IMR-90 (cell line): ENCODE results near the gene CST9L. TPM values are rescaled to one million over a fixed set of nuclear protein-coding genes. Genes with fewer than 3 reads are reported as not detected.

Source experiments
- ATAC-seq: fragments of 200-7000 bp; cut with Tn5 transposase; 2 replicates; pipeline ENCODE4 v1.9.1; 2020; ENCODE audit warnings: low read depth, mild to moderate bottlenecking, moderate library complexity
- BruUV-seq: library from RNA; stranded (reverse); fragments of 400-500 nt; replicated peaks from 2 replicates; lab custom pipeline; 2021; lab: Mats Ljungman, UMichigan
- CTCF ChIA-PET: fragments of 300-600 bp; formaldehyde crosslinking; extraction: SDS; loops from one replicate; lab custom pipeline; 2021; ENCODE audit warnings: antibody characterized with exemption; lab: Yijun Ruan, JAX
- POLR2A ChIA-PET: fragments of 300-600 bp; sonication (Branson Sonifier 250); formaldehyde crosslinking; loops from one replicate; lab custom pipeline; 2022; ENCODE audit warnings: antibody characterized with exemption; ENCODE audit not compliant: unreplicated experiment; lab: Charles Lee
- DNase-seq: peaks from one replicate; pipeline ENCODE4 v3.0.0; 2013
- H2AFZ ChIP-seq: replicated peaks from 2 replicates; pipeline ENCODE3; 2013; ENCODE audit warnings: low read length, mild to moderate bottlenecking; ENCODE audit not compliant: poor library complexity
- H2AK5ac ChIP-seq: 2 replicates; pipeline ENCODE4 v1.6.1; 2013; ENCODE audit warnings: low read depth, low read length, inconsistent platforms
- H2AK9ac ChIP-seq: replicated peaks from 2 replicates; pipeline ENCODE3; 2013; ENCODE audit warnings: mild to moderate bottlenecking, low read depth, low read length, moderate library complexity; ENCODE audit not compliant: poor library complexity
- H2BK120ac ChIP-seq: 2 replicates; pipeline ENCODE4 v1.6.1; 2013; ENCODE audit warnings: low read depth, low read length, inconsistent platforms
- H2BK15ac ChIP-seq: 3 replicates; pipeline ENCODE4 v1.6.1; 2013; ENCODE audit warnings: low read depth, low read length, inconsistent platforms
- H2BK20ac ChIP-seq: 2 replicates; pipeline ENCODE4 v1.6.1; 2013; ENCODE audit warnings: low read depth, mild to moderate bottlenecking, inconsistent platforms, low read length, moderate library complexity
- H2BK5ac ChIP-seq: 2 replicates; pipeline ENCODE4 v1.6.1; 2013; ENCODE audit warnings: mild to moderate bottlenecking, low read depth, low read length, inconsistent platforms; ENCODE audit not compliant: poor library complexity, severe bottlenecking
- H3K14ac ChIP-seq: replicated peaks from 2 replicates; pipeline ENCODE4 v1.6.1; 2013; ENCODE audit warnings: low read depth, low read length, inconsistent platforms
- H3K18ac ChIP-seq: 2 replicates; pipeline ENCODE4 v1.6.1; 2013; ENCODE audit warnings: low read depth, low read length, control low read depth
- H3K23ac ChIP-seq: 2 replicates; pipeline ENCODE4 v1.6.1; 2013; ENCODE audit warnings: low read depth, low read length, inconsistent platforms
- H3K27ac ChIP-seq: 2 replicates; pipeline ENCODE4 v1.5.1; 2013; ENCODE audit warnings: mild to moderate bottlenecking, control low read depth, low read length; ENCODE audit not compliant: insufficient read depth
- H3K27me3 ChIP-seq: 2 replicates; pipeline ENCODE4 v1.6.1; 2013; ENCODE audit warnings: low read length; ENCODE audit not compliant: control insufficient read depth, insufficient read depth
- H3K36me3 ChIP-seq: 2 replicates; pipeline ENCODE4 v1.6.1; 2013; ENCODE audit warnings: low read length, mixed read lengths; ENCODE audit not compliant: control insufficient read depth, insufficient read depth
- H3K4ac ChIP-seq: 2 replicates; pipeline ENCODE4 v1.6.1; 2013; ENCODE audit warnings: low read depth, low read length, inconsistent platforms
- H3K4me1 ChIP-seq: 2 replicates; pipeline ENCODE4 v1.6.1; 2013; ENCODE audit warnings: low read length, mixed read lengths; ENCODE audit not compliant: control insufficient read depth, insufficient read depth
- H3K4me2 ChIP-seq: 2 replicates; pipeline ENCODE4 v1.6.1; 2013; ENCODE audit warnings: low read depth, mild to moderate bottlenecking, control low read depth, low read length, moderate library complexity
- H3K4me3 ChIP-seq: 2 replicates; pipeline ENCODE4 v1.5.1; 2013; ENCODE audit warnings: low read depth, mild to moderate bottlenecking, control low read depth, low read length, moderate library complexity; ENCODE audit not compliant: insufficient read depth
- H3K56ac ChIP-seq: 2 replicates; pipeline ENCODE4 v1.6.1; 2013; ENCODE audit warnings: low read length, inconsistent platforms; ENCODE audit not compliant: insufficient read depth; ENCODE audit errors: extremely low read depth
- H3K79me1 ChIP-seq, 2 experiments: 2 replicates each; pipeline ENCODE4 v1.6.1; 2013; ENCODE audit warnings: low read length in 2 of 2, inconsistent platforms in 1 of 2, low read depth in 1 of 2
- H3K9ac ChIP-seq: 2 replicates; pipeline ENCODE4 v1.6.1; 2013; ENCODE audit warnings: low read depth, low read length, control low read depth
- H3K9me1 ChIP-seq: 2 replicates; pipeline ENCODE4 v1.6.1; 2013; ENCODE audit warnings: low read length, inconsistent platforms; ENCODE audit not compliant: insufficient read depth
- H3K9me3 ChIP-seq: 2 replicates; pipeline ENCODE4 v1.6.1; 2013; ENCODE audit warnings: low read length; ENCODE audit not compliant: control insufficient read depth, insufficient read depth
- H4K20me1 ChIP-seq: 2 replicates; pipeline ENCODE4 v1.6.1; 2013; ENCODE audit warnings: low read length, inconsistent platforms; ENCODE audit not compliant: insufficient read depth
- H4K5ac ChIP-seq: 2 replicates; pipeline ENCODE4 v1.6.1; 2013; ENCODE audit warnings: mild to moderate bottlenecking, low read depth, low read length, control low read depth
- H4K8ac ChIP-seq, 2 experiments: 2 replicates each; pipeline ENCODE4 v1.6.1; 2013; ENCODE audit warnings: low read depth in 2 of 2, low read length in 2 of 2, control low read depth in 1 of 2, inconsistent platforms in 1 of 2
- H4K91ac ChIP-seq: 2 replicates; pipeline ENCODE4 v1.6.1; 2013; ENCODE audit warnings: low read depth, low read length, inconsistent platforms; ENCODE audit not compliant: insufficient read depth
- BHLHE40 ChIP-seq: fragments of 150-350 bp; IDR thresholded peaks from 2 replicates; pipeline ENCODE4 v1.6.1; 2016; ENCODE audit warnings: mild to moderate bottlenecking, low read depth, low read length
- CHD1 ChIP-seq: IDR thresholded peaks from 2 replicates; pipeline ENCODE4 v1.6.1; 2012; ENCODE audit warnings: low read depth, low read length, improper control_type of control experiment
- MAFK ChIP-seq: IDR thresholded peaks from 2 replicates; pipeline ENCODE4 v1.6.1; 2012; ENCODE audit warnings: low read depth, low read length, improper control_type of control experiment
- MXI1 ChIP-seq: IDR thresholded peaks from 2 replicates; pipeline ENCODE4 v1.6.1; 2012; ENCODE audit warnings: low read depth, mild to moderate bottlenecking, low read length, moderate library complexity, borderline replicate concordance
- NFE2L2 ChIP-seq: fragments of 150-350 bp; IDR thresholded peaks from 2 replicates; pipeline ENCODE4 v1.6.1; 2016; ENCODE audit warnings: low read depth, mild to moderate bottlenecking, low read length
- POLR2A ChIP-seq: IDR thresholded peaks from 2 replicates; pipeline ENCODE4 v1.6.1; 2012; ENCODE audit warnings: mild to moderate bottlenecking, low read depth, low read length
- RAD21 ChIP-seq: IDR thresholded peaks from 2 replicates; pipeline ENCODE4 v1.6.1; 2012; ENCODE audit warnings: low read length, improper control_type of control experiment
- RCOR1 ChIP-seq: IDR thresholded peaks from 2 replicates; pipeline ENCODE4 v1.6.1; 2012; ENCODE audit warnings: mild to moderate bottlenecking, low read length, improper control_type of control experiment; ENCODE audit not compliant: insufficient replicate concordance
- RFX5 ChIP-seq: IDR thresholded peaks from 2 replicates; pipeline ENCODE4 v1.8.0; 2012; ENCODE audit warnings: low read depth, mild to moderate bottlenecking, low read length, moderate library complexity
- SMC3 ChIP-seq: fragments of 150-350 bp; IDR thresholded peaks from 2 replicates; pipeline ENCODE4 v1.6.1; 2016; ENCODE audit warnings: low read depth, mild to moderate bottlenecking, antibody characterized with exemption, low read length, moderate library complexity
- WGBS, 2 experiments: methylation state at CpG; one replicate each; pipeline versions ENCODE4 v1.1.5 to v1.1.7; 2013; ENCODE audit warnings: missing lambda C conversion rate in 2 of 2; ENCODE audit not compliant: insufficient read length in 1 of 2; ENCODE audit errors: extremely low coverage in 2 of 2; 5-methylcytosine and 5-hydroxymethylcytosine counted together
- dilution Hi-C: fragments of 300-500 bp; cut with HindIII; formaldehyde crosslinking; loops from one replicate; pipeline ENCODE4 v1.14.3; 2018; ENCODE audit warnings: low sequenced_read_pairs; ENCODE audit not compliant: unreplicated experiment
- in situ Hi-C: fragments of 300-500 bp; cut with MboI; formaldehyde crosslinking; loops from 3 replicates; pipeline ENCODE4 v1.14.3; 2019; ENCODE audit warnings: low sequenced_read_pairs, inconsistent platforms, mixed read lengths
- intact Hi-C: fragments of 100-400 bp; cut with micrococcal nuclease; formaldehyde crosslinking; loops from 2 replicates; pipeline ENCODE4 v1.10.0; 2022
- polyA plus RNA-seq, 3 experiments: library from polyadenylated mRNA; depleted of rRNA; stranded (reverse); fragments of >200 nt; gene quantifications; 2 replicates each; pipeline ENCODE4 v1.2.3, GENCODE V29; 2012; ENCODE audit warnings: low replicate concordance in 1 of 3
- total RNA-seq: library from RNA; depleted of rRNA; stranded (reverse); fragments of >200 nt; gene quantifications from 2 replicates; pipeline ENCODE4 v1.2.3, GENCODE V29; 2012
- TF ChIP-seq, protein P1 (sequence below): fragments of 150-350 bp; IDR thresholded peaks from 2 replicates; pipeline ENCODE4 v1.6.1; 2017; ENCODE audit warnings: mild to moderate bottlenecking, antibody characterized with exemption, low read length, low read depth
- TF ChIP-seq, protein P2 (sequence below): conservative IDR thresholded peaks from 2 replicates; pipeline ENCODE4 v1.5.1; 2012; ENCODE audit warnings: mild to moderate bottlenecking, low read depth, low read length, improper control_type of control experiment

The CST9L gene
- total and polyA plus RNA-seq, 2 of the 4 experiments (the other 2 are of a cell fraction) = not detected

- intact Hi-C loops (loop anchor here (10.0 kb wide), 1 partner anchor 907 kb away; no protein-coding TSS in a partner anchor), dilution Hi-C loops (no loop called here), in situ Hi-C loops (loop anchor here (10.0 kb wide), 1 partner anchor 157 kb away; no protein-coding TSS in a partner anchor)
- no peak overlapping the region for H2BK120ac ChIP-seq
- H2BK15ac ChIP-seq = no peak overlapping the region
- H3K4me1 ChIP-seq = no peaks in the 10 kb centered on the region
- H3K56ac ChIP-seq = no peak overlapping the region
- H3K27me3 ChIP-seq = peaks cover 20% of the 10 kb centered on the region
- no peak overlapping the region for H3K14ac ChIP-seq
- H2BK20ac ChIP-seq = no peak overlapping the region
- H3K23ac ChIP-seq = no peak overlapping the region
- no peak overlapping the region for H3K4me3 ChIP-seq
- H4K91ac ChIP-seq = no peak overlapping the region
- no peak overlapping the region for H2AK9ac ChIP-seq
- H4K5ac ChIP-seq = no peak overlapping the region
- BruUV-seq = no TSS peak
- H4K20me1 ChIP-seq = no peaks in the 10 kb centered on the region
- no peaks in the 10 kb centered on the region for H3K9me3 ChIP-seq
- no peak for ATAC-seq
- no peak overlapping the region for H2BK5ac ChIP-seq
- ChIA-PET POLR2A (no interaction called here), CTCF (interaction anchor here (1.1 kb wide), 1 partner anchor 21 kb away, joined by 3 read pairs; no protein-coding TSS in a partner anchor)
- H3K9me1 ChIP-seq = no peaks in the 10 kb centered on the region
- no peaks in the 10 kb centered on the region for H3K36me3 ChIP-seq
- TF ChIP-seq, protein P1, sequence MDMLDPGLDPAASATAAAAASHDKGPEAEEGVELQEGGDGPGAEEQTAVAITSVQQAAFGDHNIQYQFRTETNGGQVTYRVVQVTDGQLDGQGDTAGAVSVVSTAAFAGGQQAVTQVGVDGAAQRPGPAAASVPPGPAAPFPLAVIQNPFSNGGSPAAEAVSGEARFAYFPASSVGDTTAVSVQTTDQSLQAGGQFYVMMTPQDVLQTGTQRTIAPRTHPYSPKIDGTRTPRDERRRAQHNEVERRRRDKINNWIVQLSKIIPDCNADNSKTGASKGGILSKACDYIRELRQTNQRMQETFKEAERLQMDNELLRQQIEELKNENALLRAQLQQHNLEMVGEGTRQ = no peak
- TF ChIP-seq RCOR1 (no peak), NFE2L2 (no peak), RFX5 (no peak), BHLHE40 (no peak), RAD21 (no peak), CHD1 (no peak), MAFK (no peak), SMC3 (no peak), MXI1 (no peak), POLR2A (no peak)
- TF ChIP-seq, protein P2, sequence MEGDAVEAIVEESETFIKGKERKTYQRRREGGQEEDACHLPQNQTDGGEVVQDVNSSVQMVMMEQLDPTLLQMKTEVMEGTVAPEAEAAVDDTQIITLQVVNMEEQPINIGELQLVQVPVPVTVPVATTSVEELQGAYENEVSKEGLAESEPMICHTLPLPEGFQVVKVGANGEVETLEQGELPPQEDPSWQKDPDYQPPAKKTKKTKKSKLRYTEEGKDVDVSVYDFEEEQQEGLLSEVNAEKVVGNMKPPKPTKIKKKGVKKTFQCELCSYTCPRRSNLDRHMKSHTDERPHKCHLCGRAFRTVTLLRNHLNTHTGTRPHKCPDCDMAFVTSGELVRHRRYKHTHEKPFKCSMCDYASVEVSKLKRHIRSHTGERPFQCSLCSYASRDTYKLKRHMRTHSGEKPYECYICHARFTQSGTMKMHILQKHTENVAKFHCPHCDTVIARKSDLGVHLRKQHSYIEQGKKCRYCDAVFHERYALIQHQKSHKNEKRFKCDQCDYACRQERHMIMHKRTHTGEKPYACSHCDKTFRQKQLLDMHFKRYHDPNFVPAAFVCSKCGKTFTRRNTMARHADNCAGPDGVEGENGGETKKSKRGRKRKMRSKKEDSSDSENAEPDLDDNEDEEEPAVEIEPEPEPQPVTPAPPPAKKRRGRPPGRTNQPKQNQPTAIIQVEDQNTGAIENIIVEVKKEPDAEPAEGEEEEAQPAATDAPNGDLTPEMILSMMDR = no peak
- no peak overlapping the region for H3K4ac ChIP-seq
- H3K9ac ChIP-seq = no peak overlapping the region
- no CpG with 5 or more reads among the region's 4 CpGs for WGBS, 2 experiments
- H3K27ac ChIP-seq = no peak overlapping the region
- H4K8ac ChIP-seq = no peak overlapping the region
- no peak overlapping the region for H2AFZ ChIP-seq
- H3K4me2 ChIP-seq = no peak overlapping the region
- H3K18ac ChIP-seq = no peak overlapping the region
- H3K79me1 ChIP-seq = no peaks in the 10 kb centered on the region
- DNase-seq = no peak
- H2AK5ac ChIP-seq = no peak overlapping the region
Measured at GRCh38 chr20:23601715-23602114, 33.4 kb upstream of the CST9L start.
